ENCODE measurements around the gene MRPL11.
"Not testable (repeated sequence)": the region's sequence is repeated elsewhere in the genome, so short reads cannot be mapped to it uniquely, and the experiment has no call there.

Gene MRPL11

GRCh38 chr11:66437979-66438503, 607 bp downstream of the MRPL11 start:
- Histone ChIP-seq H3K4me3 (ENCODE audit: insufficient read depth, low read length, poor library complexity, severe bottlenecking) (peak overlapping the region; percentile 85), H3K9me2 (replicated peaks; ENCODE audit: insufficient read depth, low read length) (no peaks in the 10 kb centered on the region), H3K4me2 (ENCODE audit: low read depth, low read length, poor library complexity, severe bottlenecking) (peak overlapping the region; percentile 69), H3K27me3 (ENCODE audit: low read length) (no peaks in the 10 kb centered on the region), H3F3A (ENCODE audit: insufficient read depth) (no peaks in the 10 kb centered on the region), H3K27ac (ENCODE audit: low read depth, low read length) (peak overlapping the region; percentile 60; the same call in 1 of the 2 replicates), H3K79me2 (ENCODE audit: insufficient read depth, low read length) (no peaks in the 10 kb centered on the region; the same call in 1 of the 2 replicates), H2AFZ (ENCODE audit: low read depth, low read length, severe bottlenecking) (peak overlapping the region; percentile 87), H4K20me1 (ENCODE audit: low read depth, low read length) (no peaks in the 10 kb centered on the region), H3K36me3 (ENCODE audit: low read length) (0 out of 2 replicates have a peak, but pooled peaks cover 2% of the 10 kb centered on the region), H3K9ac (ENCODE audit: low read length) (peak overlapping the region; percentile 75), H3K9me3 (ENCODE audit: insufficient read depth, low read length) (no peaks in the 10 kb centered on the region)
- TF ChIP-seq CTCF (IDR thresholded peaks at IDR 0.05; ENCODE audit: insufficient read depth, low read length, poor library complexity, severe bottlenecking): no peak
- no peak for TF ChIP-seq EZH2phosphoT487 (conservative IDR thresholded peaks at IDR 0.05; ENCODE audit: low read length)

GRCh38 chr11:66432597-66432996, 6.1 kb downstream of the MRPL11 start:
- no peak overlapping the region for H3K27ac ChIP-seq (ENCODE audit: low read depth, low read length)
- no peaks in the 10 kb centered on the region for H3K27me3 ChIP-seq (ENCODE audit: low read length)
- no peaks in the 10 kb centered on the region for H3F3A ChIP-seq (ENCODE audit: insufficient read depth)
- H3K9me3 ChIP-seq (ENCODE audit: insufficient read depth, low read length): no peaks in the 10 kb centered on the region
- no peaks in the 10 kb centered on the region for H3K79me2 ChIP-seq (ENCODE audit: insufficient read depth, low read length)
- no peak overlapping the region for H3K9ac ChIP-seq (ENCODE audit: low read length)
- H4K20me1 ChIP-seq (ENCODE audit: low read depth, low read length): no peaks in the 10 kb centered on the region
- H3K36me3 ChIP-seq (ENCODE audit: low read length): 0 out of 2 replicates have a peak, but pooled peaks cover 2% of the 10 kb centered on the region
- no peak overlapping the region for H2AFZ ChIP-seq (ENCODE audit: low read depth, low read length, severe bottlenecking)
- no peak overlapping the region for H3K4me3 ChIP-seq (ENCODE audit: insufficient read depth, low read length, poor library complexity, severe bottlenecking)
- H3K9me2 ChIP-seq (replicated peaks; ENCODE audit: insufficient read depth, low read length): no peaks in the 10 kb centered on the region
- no peak overlapping the region for H3K4me2 ChIP-seq (ENCODE audit: low read depth, low read length, poor library complexity, severe bottlenecking)
- TF ChIP-seq CTCF (IDR thresholded peaks at IDR 0.05; ENCODE audit: insufficient read depth, low read length, poor library complexity, severe bottlenecking) (no peak), EZH2phosphoT487 (conservative IDR thresholded peaks at IDR 0.05; ENCODE audit: low read length) (no peak)

GRCh38 chr11:66431871-66432329, 6.7 kb downstream of the MRPL11 start:
- H3K79me2 ChIP-seq (ENCODE audit: insufficient read depth, low read length); H3K27me3 ChIP-seq (ENCODE audit: low read length); H3K36me3 ChIP-seq (ENCODE audit: low read length); H3K4me3 ChIP-seq (ENCODE audit: insufficient read depth, low read length, poor library complexity, severe bottlenecking); H3K9me3 ChIP-seq (ENCODE audit: insufficient read depth, low read length); H3K9me2 ChIP-seq (replicated peaks; ENCODE audit: insufficient read depth, low read length); H4K20me1 ChIP-seq (ENCODE audit: low read depth, low read length); H2AFZ ChIP-seq (ENCODE audit: low read depth, low read length, severe bottlenecking); H3K27ac ChIP-seq (ENCODE audit: low read depth, low read length); H3K4me2 ChIP-seq (ENCODE audit: low read depth, low read length, poor library complexity, severe bottlenecking); H3F3A ChIP-seq (ENCODE audit: insufficient read depth); H3K9ac ChIP-seq (ENCODE audit: low read length): not testable (repeated sequence)

GRCh38 chr11:66431287-66431686, 7.4 kb downstream of the MRPL11 start:
- H3K36me3 ChIP-seq (ENCODE audit: low read length); H3K27me3 ChIP-seq (ENCODE audit: low read length); H3F3A ChIP-seq (ENCODE audit: insufficient read depth); H4K20me1 ChIP-seq (ENCODE audit: low read depth, low read length); H3K9ac ChIP-seq (ENCODE audit: low read length); H3K27ac ChIP-seq (ENCODE audit: low read depth, low read length); H3K79me2 ChIP-seq (ENCODE audit: insufficient read depth, low read length); H3K4me2 ChIP-seq (ENCODE audit: low read depth, low read length, poor library complexity, severe bottlenecking); H3K4me3 ChIP-seq (ENCODE audit: insufficient read depth, low read length, poor library complexity, severe bottlenecking); H3K9me2 ChIP-seq (replicated peaks; ENCODE audit: insufficient read depth, low read length); H3K9me3 ChIP-seq (ENCODE audit: insufficient read depth, low read length); H2AFZ ChIP-seq (ENCODE audit: low read depth, low read length, severe bottlenecking): not testable (repeated sequence)

Measured in SU-DHL-6 (cell line).